DMS53 treated with DMSO at 0.1 percent for 48 hours (cell line): Measurements from ENCODE around the gene RIPOR2.
"Not testable (repeated sequence)": the region's sequence is repeated elsewhere in the genome, so short reads cannot be mapped to it uniquely, and the experiment has no call there.

ENCODE experiments used
- DNase-seq: peaks from one replicate; lab custom pipeline; 2025; ENCODE audit not compliant: unreplicated experiment; lab: John Stamatoyannopoulos, UW

The RIPOR2 gene

GRCh38 chr6:24768361-24768760, 167.4 kb downstream of the RIPOR2 start:
- no peak for DNase-seq

GRCh38 chr6:24766680-24767462, 168.9 kb downstream of the RIPOR2 start:
- DNase-seq, result peak; percentile 62

GRCh38 chr6:24765968-24766367, 169.8 kb downstream of the RIPOR2 start:
- DNase-seq, result not testable (repeated sequence)

GRCh38 chr6:24764833-24765828, 170.6 kb downstream of the RIPOR2 start:
- not testable (repeated sequence) for DNase-seq

- DNase-seq, result no peak
These were observed 172.2 kb downstream of the RIPOR2 start for GRCh38 chr6:24763578-24763977.

- no peak for DNase-seq
These were observed 173.9 kb downstream of the RIPOR2 start for GRCh38 chr6:24761851-24762250.

GRCh38 chr6:24761193-24761835, 174.4 kb downstream of the RIPOR2 start:
- DNase-seq, result no peak

DNA sequence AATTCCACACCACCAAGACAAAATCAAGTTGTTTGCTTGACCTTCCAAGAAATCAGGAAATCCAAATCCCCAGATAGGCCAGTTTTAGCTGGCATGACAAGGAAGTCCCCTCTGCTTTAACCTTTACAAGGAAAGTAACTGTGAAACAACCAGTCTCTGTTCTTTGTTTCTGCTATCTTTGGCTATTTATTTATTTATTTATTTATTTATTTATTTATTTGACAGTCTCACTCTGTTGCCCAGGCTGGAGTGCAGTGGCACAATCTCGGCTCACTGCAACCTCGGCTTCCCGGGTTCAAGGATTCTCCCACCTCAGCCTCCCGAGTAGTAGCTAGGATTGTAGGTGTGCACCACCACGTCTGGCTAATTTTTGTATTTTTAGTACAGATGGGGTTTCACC, 175.6 kb downstream of the RIPOR2 start:
- no peak for DNase-seq

- no peak for DNase-seq
These were observed 176.0 kb downstream of the RIPOR2 start for GRCh38 chr6:24759718-24760117.

- DNase-seq, result no peak
These were observed 178.1 kb downstream of the RIPOR2 start for GRCh38 chr6:24757611-24758010.

DNA sequence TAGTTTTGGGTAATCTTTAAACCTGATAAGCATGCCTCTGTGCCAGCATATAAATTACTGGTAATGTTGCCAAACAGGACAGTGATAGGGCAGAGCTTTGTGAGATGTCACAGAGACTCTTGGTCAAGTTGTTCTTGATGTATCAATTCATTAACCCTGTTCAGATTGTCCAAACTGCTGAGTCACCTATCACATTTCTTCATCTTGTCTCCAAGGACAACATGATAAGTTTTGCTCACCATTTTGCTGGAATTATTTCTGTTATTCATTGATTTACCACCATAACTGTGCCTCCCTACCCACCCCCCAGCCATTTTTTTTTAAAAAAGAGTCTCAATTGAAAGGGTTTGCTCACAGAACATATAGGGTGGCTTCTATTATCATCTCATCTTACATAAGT, 180.5 kb downstream of the RIPOR2 start:
- DNase-seq, result no peak

- DNase-seq, result not testable (repeated sequence)
These were observed 181.4 kb downstream of the RIPOR2 start for GRCh38 chr6:24754378-24754777.
